ENCODE results near the gene TMBIM6. TPM values are rescaled to one million over a fixed set of nuclear protein-coding genes. Genes with fewer than 3 reads are reported as not detected.

The TMBIM6 gene
- total and polyA plus RNA-seq, 2 experiments from 2014 or later, result 534 to 805 TPM

DNA sequence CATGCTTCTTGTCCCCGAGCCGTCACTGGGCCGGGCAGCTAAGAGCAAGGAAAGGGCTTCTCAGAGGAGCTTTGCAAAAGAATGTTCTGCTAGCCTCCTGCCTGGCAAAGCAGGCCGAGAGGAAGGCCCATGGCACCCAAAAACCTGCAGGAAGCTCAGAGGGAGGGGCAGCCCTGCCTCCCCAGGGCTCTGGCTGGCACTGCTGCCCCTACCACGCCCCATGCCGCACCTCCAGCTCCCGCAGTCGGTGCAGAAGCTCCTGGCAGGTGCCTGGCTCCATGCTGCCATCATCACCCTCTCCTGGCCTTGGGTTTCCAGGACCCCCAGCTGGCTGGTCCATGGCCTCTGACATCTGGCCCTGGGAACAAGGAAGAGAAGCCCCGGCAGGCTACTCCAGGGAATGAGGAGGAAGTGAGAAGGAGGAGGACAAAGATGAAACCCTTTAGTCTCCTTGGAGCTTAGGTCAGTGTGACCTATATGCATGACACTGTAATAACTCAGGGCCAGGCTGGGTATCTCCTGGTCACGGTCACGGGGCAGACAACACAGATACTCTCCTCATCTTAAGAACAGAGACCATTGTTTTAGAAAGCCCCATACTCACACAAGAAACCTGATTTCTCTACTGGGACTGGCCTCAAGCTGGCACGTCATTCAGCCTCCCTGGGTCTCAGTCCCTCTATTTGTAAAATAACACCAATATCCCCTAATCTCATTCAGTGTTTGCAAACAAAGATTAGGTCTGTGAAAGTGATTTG lies 62.5 kb downstream of the TMBIM6 start:
- TF ChIP-seq, protein P1, sequence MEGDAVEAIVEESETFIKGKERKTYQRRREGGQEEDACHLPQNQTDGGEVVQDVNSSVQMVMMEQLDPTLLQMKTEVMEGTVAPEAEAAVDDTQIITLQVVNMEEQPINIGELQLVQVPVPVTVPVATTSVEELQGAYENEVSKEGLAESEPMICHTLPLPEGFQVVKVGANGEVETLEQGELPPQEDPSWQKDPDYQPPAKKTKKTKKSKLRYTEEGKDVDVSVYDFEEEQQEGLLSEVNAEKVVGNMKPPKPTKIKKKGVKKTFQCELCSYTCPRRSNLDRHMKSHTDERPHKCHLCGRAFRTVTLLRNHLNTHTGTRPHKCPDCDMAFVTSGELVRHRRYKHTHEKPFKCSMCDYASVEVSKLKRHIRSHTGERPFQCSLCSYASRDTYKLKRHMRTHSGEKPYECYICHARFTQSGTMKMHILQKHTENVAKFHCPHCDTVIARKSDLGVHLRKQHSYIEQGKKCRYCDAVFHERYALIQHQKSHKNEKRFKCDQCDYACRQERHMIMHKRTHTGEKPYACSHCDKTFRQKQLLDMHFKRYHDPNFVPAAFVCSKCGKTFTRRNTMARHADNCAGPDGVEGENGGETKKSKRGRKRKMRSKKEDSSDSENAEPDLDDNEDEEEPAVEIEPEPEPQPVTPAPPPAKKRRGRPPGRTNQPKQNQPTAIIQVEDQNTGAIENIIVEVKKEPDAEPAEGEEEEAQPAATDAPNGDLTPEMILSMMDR (IDR thresholded peaks at IDR 0.05; ENCODE audit: poor library complexity), result no peak
- TF ChIP-seq EZH2 (IDR thresholded peaks at IDR 0.05; ENCODE audit: borderline replicate concordance) (no peak), EZH2phosphoT487 (IDR thresholded peaks at IDR 0.05; ENCODE audit: low read depth, severe bottlenecking, unreplicated experiment) (no peak)
- WGBS (ENCODE audit: low lambda C conversion rate, missing lambda C conversion rate), result 94% methylated on average over 12 of the region's 12 CpGs
- peaks cover 9% of the 10 kb centered on the region for H4K20me1 ChIP-seq (ENCODE audit: insufficient read depth, poor library complexity, severe bottlenecking)

DNA sequence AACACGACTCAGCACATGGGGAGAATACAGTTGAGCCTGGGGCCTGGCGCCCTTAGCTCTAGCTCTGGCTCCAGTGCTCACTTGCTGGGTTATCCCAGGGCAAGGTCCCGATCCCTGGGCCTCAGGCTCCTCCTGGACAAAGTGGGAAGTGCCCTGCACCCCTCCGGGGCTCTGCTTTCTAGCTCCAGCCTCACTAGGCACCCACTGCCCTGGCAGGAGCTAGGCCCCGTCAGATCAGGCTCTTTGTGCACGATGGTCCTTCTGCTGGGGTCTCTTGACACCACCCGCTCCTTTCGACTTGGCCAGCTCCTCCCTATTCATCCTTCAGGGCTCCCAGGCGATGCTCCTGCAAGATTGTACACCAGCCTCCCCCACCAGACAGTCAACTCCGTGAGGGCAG lies 63.5 kb downstream of the TMBIM6 start:
- Histone ChIP-seq H3K36me3 (replicated peaks; ENCODE audit: insufficient read depth, low read depth) (no peaks in the 10 kb centered on the region), H3K4me2 (no peak overlapping the region), H3K27ac (no peak overlapping the region), H3K4me1 (ENCODE audit: insufficient read depth) (peaks cover 15% of the 10 kb centered on the region), H3K9me3 (ENCODE audit: low read depth) (no peaks in the 10 kb centered on the region), H3K27me3 (no peaks in the 10 kb centered on the region), H3K79me2 (peaks cover 21% of the 10 kb centered on the region), H3K9me2 (replicated peaks; ENCODE audit: insufficient read depth) (no peaks in the 10 kb centered on the region), H4K20me1 (ENCODE audit: insufficient read depth, poor library complexity, severe bottlenecking) (peaks cover 9% of the 10 kb centered on the region), H2AFZ (no peak overlapping the region), H3K4me3 (no peak overlapping the region)
- 94% methylated on average over 10 of the region's 10 CpGs for WGBS (ENCODE audit: low lambda C conversion rate, missing lambda C conversion rate)
- TF ChIP-seq EZH2phosphoT487 (IDR thresholded peaks at IDR 0.05; ENCODE audit: low read depth, severe bottlenecking, unreplicated experiment), result no peak
- TF ChIP-seq EZH2 (IDR thresholded peaks at IDR 0.05; ENCODE audit: borderline replicate concordance), result no peak
- TF ChIP-seq, protein P1 (IDR thresholded peaks at IDR 0.05; ENCODE audit: poor library complexity), result no peak
- DNase-seq (ENCODE audit: low spot score), result no peak

More for the DNA sequence above, 62.5 kb downstream of the TMBIM6 start:
- Histone ChIP-seq H3K36me3 (replicated peaks; ENCODE audit: insufficient read depth, low read depth) (no peaks in the 10 kb centered on the region), H2AFZ (no peak overlapping the region), H3K4me1 (ENCODE audit: insufficient read depth) (peaks cover 6% of the 10 kb centered on the region), H3K9me3 (ENCODE audit: low read depth) (no peaks in the 10 kb centered on the region), H3K9me2 (replicated peaks; ENCODE audit: insufficient read depth) (no peaks in the 10 kb centered on the region), H3K27me3 (no peaks in the 10 kb centered on the region), H3K79me2 (peaks cover 18% of the 10 kb centered on the region), H3K4me2 (no peak overlapping the region), H3K4me3 (no peak overlapping the region), H3K27ac (no peak overlapping the region)
- DNase-seq (ENCODE audit: low spot score), result no peak

DNA sequence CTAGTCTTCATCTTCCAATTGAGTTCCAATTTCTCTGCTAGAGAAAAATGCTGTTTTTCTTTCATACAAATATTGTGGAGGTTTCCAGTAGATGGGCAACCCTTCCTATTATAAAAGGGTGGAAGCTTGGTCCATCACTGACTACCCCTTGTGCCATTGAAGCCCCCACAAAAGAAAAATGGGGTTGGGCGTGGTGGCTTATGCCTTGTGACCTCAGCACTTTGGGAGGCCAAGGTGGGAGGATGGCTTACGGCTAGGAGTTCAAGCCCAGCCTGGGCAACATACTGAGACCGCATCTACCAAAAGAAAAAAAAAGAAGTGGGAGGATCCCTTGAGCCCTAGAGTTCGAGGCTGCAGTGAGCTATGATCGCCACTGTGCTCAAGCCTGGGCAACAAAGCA lies 64.1 kb downstream of the TMBIM6 start:
- no peak for DNase-seq (ENCODE audit: low spot score)
- H3K79me2 ChIP-seq, result peaks cover 25% of the 10 kb centered on the region
- H3K36me3 ChIP-seq (replicated peaks; ENCODE audit: insufficient read depth, low read depth), result no peaks in the 10 kb centered on the region
- peaks cover 20% of the 10 kb centered on the region for H3K4me1 ChIP-seq (ENCODE audit: insufficient read depth)
- H4K20me1 ChIP-seq (ENCODE audit: insufficient read depth, poor library complexity, severe bottlenecking), result peaks cover 9% of the 10 kb centered on the region
- no peaks in the 10 kb centered on the region for H3K9me3 ChIP-seq (ENCODE audit: low read depth)
- 94% methylated on average over 5 of the region's 5 CpGs for WGBS (ENCODE audit: low lambda C conversion rate, missing lambda C conversion rate)
- TF ChIP-seq EZH2phosphoT487 (IDR thresholded peaks at IDR 0.05; ENCODE audit: low read depth, severe bottlenecking, unreplicated experiment) (no peak), EZH2 (IDR thresholded peaks at IDR 0.05; ENCODE audit: borderline replicate concordance) (no peak)
- TF ChIP-seq, protein P1 (IDR thresholded peaks at IDR 0.05; ENCODE audit: poor library complexity), result no peak
- H2AFZ ChIP-seq, result no peak overlapping the region
- no peaks in the 10 kb centered on the region for H3K9me2 ChIP-seq (replicated peaks; ENCODE audit: insufficient read depth)
- no peak overlapping the region for H3K4me2 ChIP-seq
- no peak overlapping the region for H3K4me3 ChIP-seq
- no peak overlapping the region for H3K27ac ChIP-seq
- H3K27me3 ChIP-seq, result no peaks in the 10 kb centered on the region
